Neural cell (in vitro differentiated cells): ENCODE results near the gene CHST8. TPM values are rescaled to one million over a fixed set of nuclear protein-coding genes. Genes with fewer than 3 reads are reported as not detected.

ENCODE experiments used
- H2AFZ ChIP-seq: fragments of 200-600, 300-800 bp; sonication (generic), shearing (Covaris generic); 2 replicates; pipeline ENCODE4 v1.6.0; 2014; ENCODE audit warnings: low read depth, mild to moderate bottlenecking, antibody characterized with exemption, low read length, moderate library complexity
- H3F3A ChIP-seq: fragments of 200-600 bp; shearing (Covaris generic); 2 replicates; pipeline ENCODE4 v1.6.1; 2016; ENCODE audit warnings: mild to moderate bottlenecking, moderate library complexity, mixed read lengths, antibody characterized with exemption, low read length; ENCODE audit not compliant: insufficient read depth, poor library complexity, severe bottlenecking
- H3K27ac ChIP-seq: fragments of 200-600, 300-800 bp; sonication (generic), shearing (Covaris generic); 2 replicates; pipeline ENCODE4 v1.5.1; 2014; ENCODE audit warnings: mild to moderate bottlenecking, low read length, moderate library complexity
- H3K27me3 ChIP-seq: fragments of 300-800, 200-600 bp; sonication (generic), shearing (Covaris generic); 2 replicates; pipeline ENCODE4 v1.6.0; 2014; ENCODE audit warnings: mild to moderate bottlenecking, low read depth, low read length, moderate library complexity; ENCODE audit not compliant: insufficient read depth
- H3K36me3 ChIP-seq: fragments of 300-800, 200-600 bp; sonication (generic), shearing (Covaris generic); 2 replicates; pipeline ENCODE4 v1.5.1; 2014; ENCODE audit warnings: mild to moderate bottlenecking, antibody characterized with exemption, low read length, moderate library complexity; ENCODE audit not compliant: insufficient read depth
- H3K4me2 ChIP-seq: fragments of 300-800, 200-600 bp; sonication (generic), shearing (Covaris generic); 2 replicates; pipeline ENCODE4 v1.6.0; 2014; ENCODE audit warnings: mild to moderate bottlenecking, low read length
- H3K4me3 ChIP-seq: fragments of 300-800, 200-600 bp; sonication (generic), shearing (Covaris generic); 2 replicates; pipeline ENCODE4 v1.5.1; 2014; ENCODE audit warnings: mild to moderate bottlenecking, low read length, moderate library complexity
- H3K79me2 ChIP-seq: fragments of 200-600 bp; shearing (Covaris generic); replicated peaks from 2 replicates; pipeline ENCODE4 v1.6.0; 2014; ENCODE audit warnings: mild to moderate bottlenecking, low read length, moderate library complexity; ENCODE audit not compliant: insufficient read depth
- H3K9ac ChIP-seq: fragments of 300-800, 200-600 bp; sonication (generic), shearing (Covaris generic); 2 replicates; pipeline ENCODE4 v1.6.1; 2016; ENCODE audit warnings: mild to moderate bottlenecking, low read length, mixed read lengths
- H3K9me2 ChIP-seq: fragments of 200-600 bp; shearing (Covaris generic); 2 replicates; pipeline ENCODE4 v1.6.1; 2016; ENCODE audit warnings: mild to moderate bottlenecking, low read length, mixed read lengths; ENCODE audit not compliant: insufficient read depth
- H3K9me3 ChIP-seq: fragments of 200-600, 300-800 bp; sonication (generic), shearing (Covaris generic); 2 replicates; pipeline ENCODE4 v1.6.1; 2016; ENCODE audit warnings: mild to moderate bottlenecking, mixed run types, low read length, moderate library complexity, mixed read lengths
- H4K20me1 ChIP-seq: fragments of 200-600 bp; shearing (Covaris generic); 2 replicates; pipeline ENCODE4 v1.6.1; 2016; ENCODE audit warnings: mild to moderate bottlenecking, mixed run types; ENCODE audit not compliant: insufficient read depth
- CTCF ChIP-seq: fragments of 450-650 bp; IDR thresholded peaks from 2 replicates; pipeline ENCODE4 v1.5.1; 2014; ENCODE audit warnings: antibody characterized with exemption, mild to moderate bottlenecking, moderate library complexity; ENCODE audit not compliant: poor library complexity, severe bottlenecking
- EP300 ChIP-seq: fragments of 450-650 bp; conservative IDR thresholded peaks from 2 replicates; pipeline ENCODE4 v1.6.1; 2014; ENCODE audit warnings: antibody characterized with exemption, mild to moderate bottlenecking, moderate library complexity; ENCODE audit not compliant: poor library complexity, severe bottlenecking
- EZH2 ChIP-seq: fragments of 200-600, 300-800 bp; shearing (Covaris generic), sonication (generic); IDR thresholded peaks from 2 replicates; pipeline ENCODE4 v1.6.1; 2014; ENCODE audit warnings: antibody characterized with exemption, low read length, borderline replicate concordance, mild to moderate bottlenecking; ENCODE audit not compliant: insufficient read depth, poor library complexity, severe bottlenecking
- MXI1 ChIP-seq: fragments of 450-650 bp; conservative IDR thresholded peaks from 2 replicates; pipeline ENCODE4 v1.6.1; 2014; ENCODE audit warnings: antibody characterized with exemption, mild to moderate bottlenecking; ENCODE audit not compliant: poor library complexity, severe bottlenecking
- POLR2AphosphoS5 ChIP-seq: IDR thresholded peaks from 2 replicates; pipeline ENCODE4 v1.6.1; 2012
- RAD21 ChIP-seq: fragments of 450-650 bp; conservative IDR thresholded peaks from 2 replicates; pipeline ENCODE4 v1.6.1; 2014; ENCODE audit warnings: antibody characterized with exemption, mild to moderate bottlenecking, moderate library complexity
- REST ChIP-seq: IDR thresholded peaks from 2 replicates; pipeline ENCODE4 v1.6.1; 2012; ENCODE audit warnings: borderline replicate concordance
- SMC3 ChIP-seq: fragments of 450-650 bp; conservative IDR thresholded peaks from 2 replicates; pipeline ENCODE4 v1.6.1; 2014; ENCODE audit warnings: antibody characterized with exemption, mild to moderate bottlenecking, moderate library complexity; ENCODE audit not compliant: poor library complexity
- TAF1 ChIP-seq: IDR thresholded peaks from 2 replicates; pipeline ENCODE4 v1.6.1; 2012; ENCODE audit warnings: low read depth
- polyA plus RNA-seq: library from polyadenylated mRNA; depleted of rRNA; stranded (reverse); fragments of >200 nt; gene quantifications from 2 replicates; pipeline ENCODE4 v1.2.3, GENCODE V29; 2014

The CHST8 gene
- polyA plus RNA-seq, 1 donor from 2014 or later = 7.1 TPM

- Histone ChIP-seq H2AFZ (no peak overlapping the region), H3K9me3 (no peaks in the 10 kb centered on the region), H3K4me3 (no peak overlapping the region), H3F3A (no peaks in the 10 kb centered on the region), H3K36me3 (no peaks in the 10 kb centered on the region), H3K9ac (no peak overlapping the region), H3K79me2 (no peaks in the 10 kb centered on the region), H3K4me2 (no peak overlapping the region), H3K27me3 (no peaks in the 10 kb centered on the region), H3K27ac (no peak overlapping the region), H4K20me1 (no peaks in the 10 kb centered on the region), H3K9me2 (no peaks in the 10 kb centered on the region)
- no peak for TF ChIP-seq CTCF
- TF ChIP-seq REST = no peak
- TF ChIP-seq TAF1 = no peak
- no peak for TF ChIP-seq MXI1
These were observed 125.5 kb downstream of the CHST8 start for GRCh38 chr19:33747273-33747672.

GRCh38 chr19:33748231-33748630 lies 126.5 kb downstream of the CHST8 start:
- no peaks in the 10 kb centered on the region for H3F3A ChIP-seq
- H3K27ac ChIP-seq = no peak overlapping the region
- H3K4me2 ChIP-seq = no peak overlapping the region
- TF ChIP-seq CTCF = no peak
- no peak for TF ChIP-seq POLR2AphosphoS5
- TF ChIP-seq MXI1 = no peak
- TF ChIP-seq REST = no peak
- no peak for TF ChIP-seq EZH2
- no peak for TF ChIP-seq RAD21
- no peak for TF ChIP-seq SMC3
- no peak for TF ChIP-seq EP300
- no peak for TF ChIP-seq TAF1
- no peak overlapping the region for H3K4me3 ChIP-seq
- no peaks in the 10 kb centered on the region for H3K9me3 ChIP-seq
- no peaks in the 10 kb centered on the region for H3K36me3 ChIP-seq
- H2AFZ ChIP-seq = no peak overlapping the region
- no peaks in the 10 kb centered on the region for H4K20me1 ChIP-seq
- H3K79me2 ChIP-seq = no peaks in the 10 kb centered on the region
- H3K9ac ChIP-seq = no peak overlapping the region
- no peaks in the 10 kb centered on the region for H3K27me3 ChIP-seq
- H3K9me2 ChIP-seq = no peaks in the 10 kb centered on the region
